ENCODE data around the gene PHLDB2. TPM values are rescaled to one million over a fixed set of nuclear protein-coding genes. Genes with fewer than 3 reads are reported as not detected.

PHLDB2 gene
- total and polyA plus RNA-seq, 10 of the 15 experiments (the other 5 are each of a cell fraction or from before 2014, with no cell fraction given): 0.03 to 0.67 (median 0.40) TPM

DNA sequence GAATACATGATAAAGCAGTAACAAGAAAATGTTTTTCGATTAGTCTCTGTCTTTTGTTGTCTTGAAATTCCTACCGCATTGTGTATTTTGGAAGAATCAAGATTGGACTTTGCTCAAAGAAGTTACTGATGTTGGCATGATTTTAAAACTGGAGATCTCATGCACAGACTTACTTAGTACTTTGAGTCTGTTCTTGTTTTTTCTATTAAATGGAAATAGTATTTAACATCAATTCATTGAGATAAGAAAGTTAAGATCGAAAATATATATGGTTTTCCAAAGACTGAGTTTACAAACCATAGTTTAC, 122.3 kb downstream of the PHLDB2 start (continued):
- TF ChIP-seq E4F1 (IDR thresholded peaks at IDR 0.05; ENCODE audit: borderline replicate concordance, partially characterized antibody) (no peak), SMAD5 (IDR thresholded peaks at IDR 0.05; ENCODE audit: low read depth) (no peak), KAT2A (conservative IDR thresholded peaks at IDR 0.05; ENCODE audit: control insufficient read depth, low read depth, low read length) (no peak), SKIL (IDR thresholded peaks at IDR 0.05; ENCODE audit: low read depth, poor library complexity, severe bottlenecking) (no peak)

DNA sequence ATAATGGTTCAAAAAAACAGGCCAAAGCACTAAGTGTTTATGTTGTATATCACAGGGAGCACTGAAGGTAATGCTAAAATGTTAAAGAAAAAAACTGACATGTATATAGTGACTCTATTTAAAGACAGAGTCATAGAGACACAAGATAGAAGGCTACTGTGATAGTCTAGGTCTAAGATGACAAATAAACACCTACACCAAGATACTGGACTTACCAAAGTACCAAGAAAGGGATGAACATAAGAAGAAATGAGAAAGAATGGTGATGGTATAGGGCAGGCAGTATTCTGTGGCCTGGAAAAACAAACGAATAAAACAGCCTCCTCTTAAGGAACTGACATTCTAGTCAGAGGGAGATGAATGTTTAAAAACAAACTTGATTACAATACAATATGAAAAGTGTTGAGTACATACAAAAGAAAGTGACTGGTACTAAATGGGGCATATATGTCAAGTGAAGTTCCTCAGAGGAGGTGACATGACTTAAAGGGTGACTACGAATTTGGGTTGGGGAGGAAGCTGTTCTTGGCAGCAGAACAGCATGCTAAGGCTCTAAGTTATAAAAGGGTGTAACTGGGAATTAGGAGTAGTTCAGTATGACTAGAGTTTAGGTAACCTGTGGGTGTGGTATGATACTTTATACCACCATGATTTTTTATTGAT, 125.7 kb downstream of the PHLDB2 start:
- RAD21 ChIA-PET (ENCODE audit: unreplicated experiment): interaction anchor here (2.5 kb wide), 1 partner anchor 29 kb away, joined by 13 read pairs; no protein-coding TSS in a partner anchor
- CTCF ChIA-PET: interaction anchor here (0.8 to 15.4 kb wide), 3 partner anchors 16 to 59 kb away, joined by 4 to 467 read pairs (median 102); partner anchors contain the start of gene TAGLN3
- SMC1A ChIA-PET (ENCODE audit: uncharacterized antibody, unreplicated experiment): interaction anchor here (21.1 kb wide), 1 partner anchor 29 kb away, joined by 417 read pairs; no protein-coding TSS in a partner anchor
- Histone ChIP-seq H3K4me1 (ENCODE audit: control insufficient read depth, insufficient read depth, low read length) (peaks cover 5% of the 10 kb centered on the region), H3K79me2 (ENCODE audit: control insufficient read depth, insufficient read depth, low read length) (peaks cover 18% of the 10 kb centered on the region), H3K27ac (ENCODE audit: control insufficient read depth, insufficient read depth) (no peak overlapping the region), H3K36me3 (ENCODE audit: control insufficient read depth in 2 of 2, insufficient read depth in 2 of 2, low read length in 1 of 2) (peaks cover 0 to 5% of the 10 kb centered on the region in 2 experiments; a peak in 1 of 4 replicates), H4K20me1 (ENCODE audit: control insufficient read depth, insufficient read depth) (no peaks in the 10 kb centered on the region), H3K9me3 (replicated peaks; ENCODE audit: control insufficient read depth, insufficient read depth, low read length) (no peaks in the 10 kb centered on the region), H3K27me3 (replicated peaks in 1 of 2; ENCODE audit: control insufficient read depth in 2 of 2, insufficient read depth in 2 of 2, low read length in 1 of 2) (no peaks in the 10 kb centered on the region), H3K9ac (ENCODE audit: control insufficient read depth, insufficient read depth, low read length) (no peak overlapping the region), H3K4me3 (no peak overlapping the region), H3K4me2 (ENCODE audit: control insufficient read depth, insufficient read depth) (no peak overlapping the region), H2AFZ (ENCODE audit: control insufficient read depth, low read depth, low read length) (no peak overlapping the region)
- FAIRE-seq (no peak), ATAC-seq (no peak), DNase-seq (ENCODE audit: low read depth, low spot score) (no peak)
- BruUV-seq (replicated peaks): no TSS peak
- intact Hi-C loops (cut with micrococcal nuclease; ENCODE audit: unreplicated experiment) (no loop called here), in situ Hi-C loops (cut with MboI) (no loop called here)
- POLR2A ChIA-PET: no interaction called here
- WGBS (ENCODE audit: insufficient coverage, insufficient replicate concordance, low lambda C conversion rate, missing lambda C conversion rate): 23% methylated on average over 2 of the region's 2 CpGs
- TF ChIP-seq HCFC1 (IDR thresholded peaks at IDR 0.05; ENCODE audit: low read length): no peak
- no peak for TF ChIP-seq NBN (IDR thresholded peaks at IDR 0.05)
- no peak for TF ChIP-seq STAT3 (IDR thresholded peaks at IDR 0.05; ENCODE audit: low read depth, low read length)
- TF ChIP-seq NFIC (IDR thresholded peaks at IDR 0.05; ENCODE audit: low read depth, low read length): no peak
- no peak for TF ChIP-seq ZNF217 (IDR thresholded peaks at IDR 0.05)
- no peak for TF ChIP-seq NKRF (conservative IDR thresholded peaks at IDR 0.05)
- no peak for TF ChIP-seq E4F1 (IDR thresholded peaks at IDR 0.05; ENCODE audit: borderline replicate concordance, partially characterized antibody)
- TF ChIP-seq PAX8 (IDR thresholded peaks at IDR 0.05): no peak
